Tibial nerve (tissue), 4 donors: Measurements from ENCODE around the gene NHERF2. TPM values are rescaled to one million over a fixed set of nuclear protein-coding genes. Genes with fewer than 3 reads are reported as not detected.

Experiments used
- DNase-seq, 2 donors: peaks; one replicate each; pipeline ENCODE4 v3.0.0-alpha.2; 2019; ENCODE audit warnings: low spot score in 2 of 2
- H3K27ac ChIP-seq, 4 donors: fragments of 200-600 bp; sonication (generic) in 3 of 4; one replicate each; pipeline ENCODE4 v1.5.1; 2017 to 2019; ENCODE audit warnings: mild to moderate bottlenecking in 1 of 4
- H3K27me3 ChIP-seq, 2 donors: fragments of 200-600 bp; sonication (generic) in 1 of 2; one replicate each; pipeline versions ENCODE4 v1.5.1 to v1.6.0; 2017 to 2019
- H3K36me3 ChIP-seq, 3 donors: fragments of 200-600 bp; sonication (generic); one replicate each; pipeline ENCODE4 v1.5.1; 2018 to 2019
- H3K4me1 ChIP-seq, 4 donors: fragments of 200-600 bp; sonication (generic) in 3 of 4; one replicate each; pipeline ENCODE4 v1.5.1; 2017 to 2019
- H3K4me3 ChIP-seq, 4 donors: fragments of 200-600 bp; sonication (generic) in 3 of 4; one replicate each; pipeline ENCODE4 v1.5.1; 2017 to 2019; ENCODE audit warnings: mild to moderate bottlenecking in 1 of 4, moderate library complexity in 1 of 4
- H3K9me3 ChIP-seq, 4 donors: fragments of 200-600 bp; sonication (generic) in 3 of 4; one replicate each; pipeline ENCODE4 v1.5.1; 2017 to 2019
- CTCF ChIP-seq, 5 experiments: fragments of 200-600 bp in 3 of 5; fragments of 450-650 bp in 2 of 5; sonication (generic) in 3 of 5; IDR thresholded peaks; one replicate each; pipeline ENCODE4 v1.5.1; 2016 to 2019; ENCODE audit warnings: antibody characterized with exemption in 5 of 5, mild to moderate bottlenecking in 3 of 5, moderate library complexity in 2 of 5
- EP300 ChIP-seq, 2 donors: sonication (generic); formaldehyde crosslinking; IDR thresholded peaks; one replicate each; pipeline ENCODE4 v1.6.1; 2017; ENCODE audit warnings: antibody characterized with exemption in 2 of 2, mild to moderate bottlenecking in 1 of 2
- POLR2A ChIP-seq, 2 donors: fragments of 450-650 bp; IDR thresholded peaks; one replicate each; pipeline ENCODE4 v1.6.1; 2017; ENCODE audit warnings: antibody characterized with exemption in 2 of 2, mild to moderate bottlenecking in 2 of 2, moderate library complexity in 2 of 2
- WGBS, 2 donors: methylation state at CpG; one replicate each; pipeline ENCODE4 v1.1.5; 2018; 5-methylcytosine and 5-hydroxymethylcytosine counted together
- total RNA-seq, 4 donors: library from RNA; depleted of rRNA; stranded (reverse); fragments of >200 nt; gene quantifications; one replicate each; pipeline ENCODE4 v1.1.0, GENCODE V29; 2016

Gene NHERF2
- total RNA-seq, 4 donors from 2014 or later = 54.7 to 83.1 (median 64.9) TPM

- no peak overlapping the region for H3K27ac ChIP-seq
- no peak for DNase-seq
- no peak overlapping the region for H3K4me3 ChIP-seq
- 81 to 88% methylated on average over 10 to 13 of the region's 13 CpGs for WGBS, 2 donors
- H3K36me3 ChIP-seq = peaks cover 3 to 95% (median 5%) of the 10 kb centered on the region in 3 donors
- no peaks in the 10 kb centered on the region for H3K9me3 ChIP-seq
- H3K4me1 ChIP-seq = peaks cover 0 to 11% (median 0%) of the 10 kb centered on the region in 4 donors
- H3K27me3 ChIP-seq = no peaks in the 10 kb centered on the region
- TF ChIP-seq CTCF (IDR thresholded peaks at IDR 0.05) = no peak
- no peak for TF ChIP-seq POLR2A (IDR thresholded peaks at IDR 0.05)
- no peak for TF ChIP-seq EP300 (IDR thresholded peaks at IDR 0.05)
These were observed 34.8 kb downstream of the NHERF2 start for GRCh38 chr16:2061526-2061925.

GRCh38 chr16:2062801-2063200, 36.1 kb downstream of the NHERF2 start:
- no peak overlapping the region for H3K27ac ChIP-seq
- peaks cover 3 to 97% (median 5%) of the 10 kb centered on the region in 3 donors for H3K36me3 ChIP-seq
- no peaks in the 10 kb centered on the region for H3K27me3 ChIP-seq
- no peak overlapping the region for H3K4me3 ChIP-seq
- DNase-seq = no peak
- WGBS, 2 donors = 92 to 95% methylated on average over 25 to 26 of the region's 28 CpGs
- H3K9me3 ChIP-seq = no peaks in the 10 kb centered on the region
- no peaks in the 10 kb centered on the region for H3K4me1 ChIP-seq
- TF ChIP-seq CTCF (IDR thresholded peaks at IDR 0.05) = no peak
- TF ChIP-seq EP300 (IDR thresholded peaks at IDR 0.05) = no peak

- H3K4me3 ChIP-seq = no peak overlapping the region
- no peaks in the 10 kb centered on the region for H3K4me1 ChIP-seq
- H3K27me3 ChIP-seq = no peaks in the 10 kb centered on the region
- peaks cover 3 to 97% (median 5%) of the 10 kb centered on the region in 3 donors for H3K36me3 ChIP-seq
- H3K9me3 ChIP-seq = no peaks in the 10 kb centered on the region
- 88 to 93% methylated on average over 16 to 24 of the region's 25 CpGs for WGBS, 2 donors
- no peak for DNase-seq
- no peak overlapping the region for H3K27ac ChIP-seq
- TF ChIP-seq POLR2A (IDR thresholded peaks at IDR 0.05) = no peak
- no peak for TF ChIP-seq CTCF (IDR thresholded peaks at IDR 0.05)
- no peak for TF ChIP-seq EP300 (IDR thresholded peaks at IDR 0.05)
These were observed 37.2 kb downstream of the NHERF2 start for GRCh38 chr16:2063861-2064260.

GRCh38 chr16:2064368-2064945, 37.8 kb downstream of the NHERF2 start:
- WGBS, 2 donors = 91 to 92% methylated on average over 13 to 15 of the region's 16 CpGs
- no peak for DNase-seq
- Histone ChIP-seq H3K4me1 (no peaks in the 10 kb centered on the region), H3K36me3 (peaks cover 3 to 99% (median 5%) of the 10 kb centered on the region in 3 donors), H3K27me3 (no peaks in the 10 kb centered on the region), H3K27ac (no peak overlapping the region), H3K4me3 (no peak overlapping the region), H3K9me3 (no peaks in the 10 kb centered on the region)
- TF ChIP-seq CTCF (IDR thresholded peaks at IDR 0.05) (no peak), EP300 (IDR thresholded peaks at IDR 0.05) (no peak), POLR2A (IDR thresholded peaks at IDR 0.05) (no peak)

GRCh38 chr16:2066139-2066538, 39.4 kb downstream of the NHERF2 start:
- H3K4me3 ChIP-seq = no peak overlapping the region
- TF ChIP-seq CTCF (IDR thresholded peaks at IDR 0.05) = no peak
- no peak for TF ChIP-seq EP300 (IDR thresholded peaks at IDR 0.05)
- TF ChIP-seq POLR2A (IDR thresholded peaks at IDR 0.05) = no peak
- peaks cover 3 to 99% (median 8%) of the 10 kb centered on the region in 3 donors for H3K36me3 ChIP-seq
- no peak overlapping the region for H3K27ac ChIP-seq
- no peak for DNase-seq
- H3K9me3 ChIP-seq = no peaks in the 10 kb centered on the region
- WGBS, 2 donors = 96 to 97% methylated on average over 11 of the region's 11 CpGs
- H3K27me3 ChIP-seq = no peaks in the 10 kb centered on the region
- H3K4me1 ChIP-seq = no peaks in the 10 kb centered on the region
